Neural cell (in vitro differentiated cells): Measurements from ENCODE around the gene ITGA11. TPM values are rescaled to one million over a fixed set of nuclear protein-coding genes. Genes with fewer than 3 reads are reported as not detected.

ENCODE experiments used
- H2AFZ ChIP-seq: fragments of 200-600, 300-800 bp; sonication (generic), shearing (Covaris generic); 2 replicates; pipeline ENCODE4 v1.6.0; 2014; ENCODE audit warnings: low read depth, mild to moderate bottlenecking, antibody characterized with exemption, low read length, moderate library complexity
- H3F3A ChIP-seq: fragments of 200-600 bp; shearing (Covaris generic); 2 replicates; pipeline ENCODE4 v1.6.1; 2016; ENCODE audit warnings: mild to moderate bottlenecking, moderate library complexity, mixed read lengths, antibody characterized with exemption, low read length; ENCODE audit not compliant: insufficient read depth, poor library complexity, severe bottlenecking
- H3K27ac ChIP-seq: fragments of 200-600, 300-800 bp; sonication (generic), shearing (Covaris generic); 2 replicates; pipeline ENCODE4 v1.5.1; 2014; ENCODE audit warnings: mild to moderate bottlenecking, low read length, moderate library complexity
- H3K27me3 ChIP-seq: fragments of 300-800, 200-600 bp; sonication (generic), shearing (Covaris generic); 2 replicates; pipeline ENCODE4 v1.6.0; 2014; ENCODE audit warnings: mild to moderate bottlenecking, low read depth, low read length, moderate library complexity; ENCODE audit not compliant: insufficient read depth
- H3K36me3 ChIP-seq: fragments of 300-800, 200-600 bp; sonication (generic), shearing (Covaris generic); 2 replicates; pipeline ENCODE4 v1.5.1; 2014; ENCODE audit warnings: mild to moderate bottlenecking, antibody characterized with exemption, low read length, moderate library complexity; ENCODE audit not compliant: insufficient read depth
- H3K4me2 ChIP-seq: fragments of 300-800, 200-600 bp; sonication (generic), shearing (Covaris generic); 2 replicates; pipeline ENCODE4 v1.6.0; 2014; ENCODE audit warnings: mild to moderate bottlenecking, low read length
- H3K4me3 ChIP-seq: fragments of 300-800, 200-600 bp; sonication (generic), shearing (Covaris generic); 2 replicates; pipeline ENCODE4 v1.5.1; 2014; ENCODE audit warnings: mild to moderate bottlenecking, low read length, moderate library complexity
- H3K79me2 ChIP-seq: fragments of 200-600 bp; shearing (Covaris generic); replicated peaks from 2 replicates; pipeline ENCODE4 v1.6.0; 2014; ENCODE audit warnings: mild to moderate bottlenecking, low read length, moderate library complexity; ENCODE audit not compliant: insufficient read depth
- H3K9ac ChIP-seq: fragments of 300-800, 200-600 bp; sonication (generic), shearing (Covaris generic); 2 replicates; pipeline ENCODE4 v1.6.1; 2016; ENCODE audit warnings: mild to moderate bottlenecking, low read length, mixed read lengths
- H3K9me2 ChIP-seq: fragments of 200-600 bp; shearing (Covaris generic); 2 replicates; pipeline ENCODE4 v1.6.1; 2016; ENCODE audit warnings: mild to moderate bottlenecking, low read length, mixed read lengths; ENCODE audit not compliant: insufficient read depth
- H3K9me3 ChIP-seq: fragments of 200-600, 300-800 bp; sonication (generic), shearing (Covaris generic); 2 replicates; pipeline ENCODE4 v1.6.1; 2016; ENCODE audit warnings: mild to moderate bottlenecking, mixed run types, low read length, moderate library complexity, mixed read lengths
- H4K20me1 ChIP-seq: fragments of 200-600 bp; shearing (Covaris generic); 2 replicates; pipeline ENCODE4 v1.6.1; 2016; ENCODE audit warnings: mild to moderate bottlenecking, mixed run types; ENCODE audit not compliant: insufficient read depth
- EP300 ChIP-seq: fragments of 450-650 bp; conservative IDR thresholded peaks from 2 replicates; pipeline ENCODE4 v1.6.1; 2014; ENCODE audit warnings: antibody characterized with exemption, mild to moderate bottlenecking, moderate library complexity; ENCODE audit not compliant: poor library complexity, severe bottlenecking
- EZH2 ChIP-seq: fragments of 200-600, 300-800 bp; shearing (Covaris generic), sonication (generic); IDR thresholded peaks from 2 replicates; pipeline ENCODE4 v1.6.1; 2014; ENCODE audit warnings: antibody characterized with exemption, low read length, borderline replicate concordance, mild to moderate bottlenecking; ENCODE audit not compliant: insufficient read depth, poor library complexity, severe bottlenecking
- MXI1 ChIP-seq: fragments of 450-650 bp; conservative IDR thresholded peaks from 2 replicates; pipeline ENCODE4 v1.6.1; 2014; ENCODE audit warnings: antibody characterized with exemption, mild to moderate bottlenecking; ENCODE audit not compliant: poor library complexity, severe bottlenecking
- POLR2AphosphoS5 ChIP-seq: IDR thresholded peaks from 2 replicates; pipeline ENCODE4 v1.6.1; 2012
- RAD21 ChIP-seq: fragments of 450-650 bp; conservative IDR thresholded peaks from 2 replicates; pipeline ENCODE4 v1.6.1; 2014; ENCODE audit warnings: antibody characterized with exemption, mild to moderate bottlenecking, moderate library complexity
- REST ChIP-seq: IDR thresholded peaks from 2 replicates; pipeline ENCODE4 v1.6.1; 2012; ENCODE audit warnings: borderline replicate concordance
- SMC3 ChIP-seq: fragments of 450-650 bp; conservative IDR thresholded peaks from 2 replicates; pipeline ENCODE4 v1.6.1; 2014; ENCODE audit warnings: antibody characterized with exemption, mild to moderate bottlenecking, moderate library complexity; ENCODE audit not compliant: poor library complexity
- TAF1 ChIP-seq: IDR thresholded peaks from 2 replicates; pipeline ENCODE4 v1.6.1; 2012; ENCODE audit warnings: low read depth
- polyA plus RNA-seq: library from polyadenylated mRNA; depleted of rRNA; stranded (reverse); fragments of >200 nt; gene quantifications from 2 replicates; pipeline ENCODE4 v1.2.3, GENCODE V29; 2014
- TF ChIP-seq, protein P1 (sequence below): fragments of 450-650 bp; IDR thresholded peaks from 2 replicates; pipeline ENCODE4 v1.5.1; 2014; ENCODE audit warnings: antibody characterized with exemption, mild to moderate bottlenecking, moderate library complexity; ENCODE audit not compliant: poor library complexity, severe bottlenecking

ITGA11 gene
- polyA plus RNA-seq, 1 donor from 2014 or later, result not detected

DNA sequence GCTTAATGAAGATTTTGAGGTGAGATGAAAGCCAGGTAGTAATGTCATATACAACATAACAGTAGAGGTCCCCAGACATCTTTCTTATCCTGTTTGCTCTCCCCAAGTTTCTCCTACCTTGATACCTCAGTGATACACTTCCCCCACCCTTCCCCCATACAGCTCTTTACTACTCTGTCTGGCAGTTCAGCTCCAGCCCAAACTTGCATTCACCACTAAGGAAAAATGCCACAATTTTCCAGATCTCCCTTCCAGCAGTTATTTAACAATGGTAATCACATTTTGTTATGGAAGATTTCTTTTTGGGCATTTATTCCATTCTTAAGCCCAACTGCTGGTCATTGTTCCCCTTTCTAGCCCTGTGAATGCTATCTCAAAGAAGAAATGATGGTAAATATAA is 34.9 kb upstream of the ITGA11 start:
- no peak overlapping the region for H3K4me3 ChIP-seq
- H3K27me3 ChIP-seq, result no peaks in the 10 kb centered on the region
- no peaks in the 10 kb centered on the region for H4K20me1 ChIP-seq
- TF ChIP-seq RAD21 (no peak), EZH2 (no peak), SMC3 (no peak), REST (no peak), TAF1 (no peak), EP300 (no peak), MXI1 (no peak), POLR2AphosphoS5 (no peak)
- TF ChIP-seq, protein P1, sequence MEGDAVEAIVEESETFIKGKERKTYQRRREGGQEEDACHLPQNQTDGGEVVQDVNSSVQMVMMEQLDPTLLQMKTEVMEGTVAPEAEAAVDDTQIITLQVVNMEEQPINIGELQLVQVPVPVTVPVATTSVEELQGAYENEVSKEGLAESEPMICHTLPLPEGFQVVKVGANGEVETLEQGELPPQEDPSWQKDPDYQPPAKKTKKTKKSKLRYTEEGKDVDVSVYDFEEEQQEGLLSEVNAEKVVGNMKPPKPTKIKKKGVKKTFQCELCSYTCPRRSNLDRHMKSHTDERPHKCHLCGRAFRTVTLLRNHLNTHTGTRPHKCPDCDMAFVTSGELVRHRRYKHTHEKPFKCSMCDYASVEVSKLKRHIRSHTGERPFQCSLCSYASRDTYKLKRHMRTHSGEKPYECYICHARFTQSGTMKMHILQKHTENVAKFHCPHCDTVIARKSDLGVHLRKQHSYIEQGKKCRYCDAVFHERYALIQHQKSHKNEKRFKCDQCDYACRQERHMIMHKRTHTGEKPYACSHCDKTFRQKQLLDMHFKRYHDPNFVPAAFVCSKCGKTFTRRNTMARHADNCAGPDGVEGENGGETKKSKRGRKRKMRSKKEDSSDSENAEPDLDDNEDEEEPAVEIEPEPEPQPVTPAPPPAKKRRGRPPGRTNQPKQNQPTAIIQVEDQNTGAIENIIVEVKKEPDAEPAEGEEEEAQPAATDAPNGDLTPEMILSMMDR, result no peak
- no peaks in the 10 kb centered on the region for H3K79me2 ChIP-seq
- no peak overlapping the region for H2AFZ ChIP-seq
- H3K36me3 ChIP-seq, result no peaks in the 10 kb centered on the region
- no peak overlapping the region for H3K9ac ChIP-seq
- no peaks in the 10 kb centered on the region for H3K9me2 ChIP-seq
- H3K27ac ChIP-seq, result no peak overlapping the region
- no peaks in the 10 kb centered on the region for H3F3A ChIP-seq
- no peaks in the 10 kb centered on the region for H3K9me3 ChIP-seq
- H3K4me2 ChIP-seq, result no peak overlapping the region

- no peak overlapping the region for H2AFZ ChIP-seq
- H3K9ac ChIP-seq, result no peak overlapping the region
- TF ChIP-seq, protein P1, result no peak
- TF ChIP-seq EP300, result no peak
- TF ChIP-seq MXI1, result no peak
- TF ChIP-seq REST, result no peak
- no peak for TF ChIP-seq POLR2AphosphoS5
- TF ChIP-seq SMC3, result no peak
- no peak overlapping the region for H3K27ac ChIP-seq
- no peaks in the 10 kb centered on the region for H3F3A ChIP-seq
- no peaks in the 10 kb centered on the region for H3K27me3 ChIP-seq
- no peaks in the 10 kb centered on the region for H3K9me2 ChIP-seq
- H4K20me1 ChIP-seq, result no peaks in the 10 kb centered on the region
- no peaks in the 10 kb centered on the region for H3K9me3 ChIP-seq
- no peaks in the 10 kb centered on the region for H3K79me2 ChIP-seq
- no peak overlapping the region for H3K4me2 ChIP-seq
- H3K4me3 ChIP-seq, result no peak overlapping the region
- H3K36me3 ChIP-seq, result no peaks in the 10 kb centered on the region
Measured at GRCh38 chr15:68465861-68466560, 34.0 kb upstream of the ITGA11 start.
